H9 (cell line): ENCODE results near the gene OAS3. TPM values are rescaled to one million over a fixed set of nuclear protein-coding genes. Genes with fewer than 3 reads are reported as not detected.

Experiments
- DNase-seq: peaks from one replicate; pipeline ENCODE4 v3.0.0-alpha.2; 2017
- H2AFZ ChIP-seq: one replicate; pipeline ENCODE4 v1.6.1; 2013; ENCODE audit warnings: mild to moderate bottlenecking, low read length, control low read depth, moderate library complexity
- H2AK5ac ChIP-seq: 2 replicates; pipeline ENCODE4 v1.6.1; 2013; ENCODE audit warnings: low read length, control low read depth, mixed read lengths; ENCODE audit not compliant: insufficient read length
- H2BK120ac ChIP-seq: one replicate; pipeline ENCODE4 v1.6.1; 2013; ENCODE audit warnings: low read depth, mild to moderate bottlenecking, low read length, control low read depth, inconsistent platforms; ENCODE audit not compliant: poor library complexity, severe bottlenecking
- H2BK12ac ChIP-seq: 2 replicates; pipeline ENCODE4 v1.6.1; 2013; ENCODE audit warnings: low read length, control low read depth, mixed read lengths, low read depth; ENCODE audit not compliant: insufficient read length
- H2BK15ac ChIP-seq: 2 replicates; pipeline ENCODE4 v1.6.1; 2013; ENCODE audit warnings: low read depth, low read length, control low read depth
- H2BK20ac ChIP-seq: one replicate; pipeline ENCODE4 v1.6.1; 2013; ENCODE audit warnings: low read depth, mild to moderate bottlenecking, low read length, control low read depth, inconsistent platforms; ENCODE audit not compliant: poor library complexity, severe bottlenecking
- H2BK5ac ChIP-seq: 2 replicates; pipeline ENCODE4 v1.6.1; 2013; ENCODE audit warnings: low read length, control low read depth, mixed read lengths; ENCODE audit not compliant: insufficient read length
- H3K14ac ChIP-seq: 2 replicates; pipeline ENCODE4 v1.6.1; 2013; ENCODE audit warnings: low read length, control low read depth; ENCODE audit not compliant: insufficient read depth
- H3K18ac ChIP-seq: 2 replicates; pipeline ENCODE4 v1.6.1; 2013; ENCODE audit warnings: low read depth, mild to moderate bottlenecking, mixed read lengths, low read length, control low read depth; ENCODE audit not compliant: insufficient read length
- H3K23ac ChIP-seq: 2 replicates; pipeline ENCODE4 v1.6.1; 2013; ENCODE audit warnings: low read length, control low read depth, mixed read lengths, low read depth; ENCODE audit not compliant: insufficient read length
- H3K23me2 ChIP-seq: 2 replicates; pipeline ENCODE4 v1.6.1; 2013; ENCODE audit warnings: low read depth, mild to moderate bottlenecking, mixed read lengths, low read length, control low read depth; ENCODE audit not compliant: insufficient read length, poor library complexity, severe bottlenecking
- H3K27ac ChIP-seq: 2 replicates; pipeline ENCODE4 v1.5.1; 2013; ENCODE audit warnings: low read length, control low read depth, mixed read lengths, low read depth; ENCODE audit not compliant: insufficient read length
- H3K27me3 ChIP-seq: 2 replicates; pipeline ENCODE4 v1.6.1; 2013; ENCODE audit warnings: low read length, control low read depth, inconsistent platforms; ENCODE audit not compliant: insufficient read depth
- H3K4ac ChIP-seq: 2 replicates; pipeline ENCODE4 v1.6.1; 2013; ENCODE audit warnings: low read depth, mild to moderate bottlenecking, control low read depth, inconsistent platforms, low read length, moderate library complexity
- H3K4me1 ChIP-seq: 2 replicates; pipeline ENCODE4 v1.6.1; 2013; ENCODE audit warnings: low read length, control low read depth, inconsistent platforms; ENCODE audit not compliant: insufficient read depth
- H3K4me2 ChIP-seq: 2 replicates; pipeline ENCODE4 v1.6.1; 2013; ENCODE audit warnings: low read length, control low read depth, mixed read lengths; ENCODE audit not compliant: insufficient read length, insufficient read depth
- H3K56ac ChIP-seq: 2 replicates; pipeline ENCODE4 v1.6.1; 2013; ENCODE audit warnings: low read depth, mild to moderate bottlenecking, mixed read lengths, low read length, control low read depth; ENCODE audit not compliant: insufficient read length
- H3K79me1 ChIP-seq: 2 replicates; pipeline ENCODE4 v1.6.1; 2013; ENCODE audit warnings: low read depth, mild to moderate bottlenecking, moderate library complexity, low read length, control low read depth, inconsistent platforms; ENCODE audit not compliant: insufficient read depth, poor library complexity, severe bottlenecking
- H3K79me2 ChIP-seq: 2 replicates; pipeline ENCODE4 v1.6.1; 2013; ENCODE audit warnings: low read length, control low read depth, inconsistent platforms; ENCODE audit not compliant: insufficient read depth
- H3K9ac ChIP-seq: 2 replicates; pipeline ENCODE4 v1.6.1; 2013; ENCODE audit warnings: low read length, control low read depth, mixed read lengths; ENCODE audit not compliant: insufficient read length; ENCODE audit errors: extremely low read depth
- H3K9me3 ChIP-seq: one replicate; pipeline ENCODE4 v1.6.1; 2013; ENCODE audit warnings: low read depth, low read length, inconsistent platforms; ENCODE audit not compliant: control insufficient read depth
- H3T11ph ChIP-seq: one replicate; pipeline ENCODE4 v1.6.1; 2013; ENCODE audit warnings: mild to moderate bottlenecking, low read length, control low read depth, inconsistent platforms
- H4K20me1 ChIP-seq: one replicate; pipeline ENCODE4 v1.6.1; 2013; ENCODE audit not compliant: control insufficient read depth, insufficient read length, insufficient read depth
- H4K5ac ChIP-seq: 2 replicates; pipeline ENCODE4 v1.6.1; 2013; ENCODE audit warnings: low read depth, mild to moderate bottlenecking, mixed read lengths, low read length, control low read depth; ENCODE audit not compliant: insufficient read length
- H4K8ac ChIP-seq: replicated peaks from 2 replicates; pipeline ENCODE4 v1.6.1; 2013; ENCODE audit warnings: low read length, control low read depth, mixed read lengths, low read depth; ENCODE audit not compliant: insufficient read length
- H4K91ac ChIP-seq: 2 replicates; pipeline ENCODE4 v1.6.1; 2013; ENCODE audit warnings: low read depth, mild to moderate bottlenecking, moderate library complexity, mixed read lengths, low read length, control low read depth; ENCODE audit not compliant: insufficient read length
- H3K27ac Mint-ChIP-seq, 3 experiments: 2 replicates in 2 of 3; 3 replicates in 1 of 3; pipeline ENCODE4 v1.8.0; 2020 to 2021; ENCODE audit warnings: mixed read lengths in 3 of 3, mild to moderate bottlenecking in 1 of 3, moderate library complexity in 1 of 3
- H3K27me3 Mint-ChIP-seq: 2 replicates; pipeline ENCODE4 v1.8.0; 2021; ENCODE audit warnings: low read depth, mild to moderate bottlenecking, moderate library complexity, mixed read lengths
- H3K36me3 Mint-ChIP-seq, 3 experiments: 2 replicates in 2 of 3; 3 replicates in 1 of 3; pipeline ENCODE4 v1.8.0; 2020 to 2021; ENCODE audit warnings: low read depth in 3 of 3, mixed read lengths in 3 of 3; ENCODE audit not compliant: insufficient read depth in 1 of 3
- H3K4me1 Mint-ChIP-seq, 2 experiments: 2 replicates each; pipeline ENCODE4 v1.8.0; 2020; ENCODE audit warnings: mixed read lengths in 2 of 2
- H3K4me3 Mint-ChIP-seq, 2 experiments: 2 replicates in 1 of 2; 3 replicates in 1 of 2; pipeline ENCODE4 v1.8.0; 2020 to 2021; ENCODE audit warnings: mild to moderate bottlenecking in 2 of 2, mixed read lengths in 2 of 2, moderate library complexity in 1 of 2
- H3K9me3 Mint-ChIP-seq, 2 experiments: 2 replicates in 1 of 2; 3 replicates in 1 of 2; pipeline ENCODE4 v1.8.0; 2020; ENCODE audit warnings: mild to moderate bottlenecking in 2 of 2, mixed read lengths in 2 of 2, moderate library complexity in 1 of 2
- WGBS: extraction: QIAGEN DNeasy Blood & Tissue Kit; methylation state at CpG from one replicate; pipeline ENCODE4 v1.1.7; 2013; ENCODE audit warnings: missing lambda C conversion rate, low lambda C conversion rate, mixed read lengths; ENCODE audit not compliant: insufficient read length; ENCODE audit errors: extremely low coverage; 5-methylcytosine and 5-hydroxymethylcytosine counted together
- total RNA-seq: library from RNA; stranded (reverse); gene quantifications from 2 replicates; pipeline ENCODE4 v1.2.1, GENCODE V29; 2021
- TF ChIP-seq, protein P1 (sequence below): fragments of 200-600 bp; sonication (generic); conservative IDR thresholded peaks from 3 replicates; pipeline ENCODE4 v1.8.0; 2021; ENCODE audit warnings: antibody characterized with exemption, mild to moderate bottlenecking

OAS3 gene
- total RNA-seq, 1 experiment from 2014 or later: 0.81 TPM

DNA sequence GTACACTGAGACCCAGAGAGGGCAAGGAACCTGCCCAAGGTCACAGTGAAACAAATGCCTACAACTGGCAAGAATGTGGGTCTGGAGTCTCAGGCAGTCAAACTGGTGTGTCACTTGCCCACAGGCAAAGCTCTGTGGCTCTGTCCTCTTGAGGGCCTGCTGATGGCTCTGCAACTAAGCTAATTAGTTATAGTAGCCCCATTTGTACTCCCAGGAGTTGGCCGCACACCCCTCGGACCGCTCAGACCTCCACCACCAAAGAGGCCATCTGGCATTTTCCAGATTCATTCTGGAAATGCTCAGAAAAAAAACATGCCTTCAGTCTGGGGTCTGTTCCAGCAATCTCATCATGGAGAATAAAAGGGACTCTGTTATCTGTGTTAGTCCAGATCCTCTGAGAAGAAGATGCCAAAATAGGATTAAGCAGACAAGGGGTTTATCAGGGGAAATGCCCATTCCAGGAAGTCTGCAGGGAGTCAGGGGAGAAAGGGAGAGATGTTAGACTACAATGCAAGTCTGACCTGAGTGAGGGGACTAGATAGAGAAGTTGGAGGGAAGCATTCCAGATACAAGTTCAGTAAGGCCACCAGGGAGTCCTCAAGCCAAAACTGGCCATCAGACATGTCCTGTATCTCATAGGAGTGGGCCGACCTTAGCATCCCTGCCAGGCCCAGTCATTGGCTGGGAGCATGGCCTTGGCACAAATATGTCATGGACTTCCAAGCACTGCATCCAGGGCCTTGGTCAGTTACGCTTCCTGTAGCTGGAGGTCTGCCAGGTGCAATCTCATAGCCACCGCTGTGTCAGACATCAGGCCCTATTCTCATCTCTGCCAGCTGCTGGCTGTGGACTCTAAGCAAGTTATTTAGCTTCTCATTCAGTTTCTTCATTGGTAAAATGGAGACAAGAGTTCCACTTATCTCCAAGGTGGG lies 46.9 kb upstream of the OAS3 start:
- H2BK20ac ChIP-seq: no peak overlapping the region
- peaks cover 9% of the 10 kb centered on the region for H3K27me3 Mint-ChIP-seq
- no peaks in the 10 kb centered on the region for H3K4me1 ChIP-seq
- no peak overlapping the region for H2AFZ ChIP-seq
- no peak overlapping the region for H4K8ac ChIP-seq
- H3K23ac ChIP-seq: no peak overlapping the region
- H4K20me1 ChIP-seq: no peaks in the 10 kb centered on the region
- H3K9me3 Mint-ChIP-seq: peaks cover under 1 to 4% of the 10 kb centered on the region in 2 experiments; a peak in 3 of 5 replicates
- TF ChIP-seq, protein P1, sequence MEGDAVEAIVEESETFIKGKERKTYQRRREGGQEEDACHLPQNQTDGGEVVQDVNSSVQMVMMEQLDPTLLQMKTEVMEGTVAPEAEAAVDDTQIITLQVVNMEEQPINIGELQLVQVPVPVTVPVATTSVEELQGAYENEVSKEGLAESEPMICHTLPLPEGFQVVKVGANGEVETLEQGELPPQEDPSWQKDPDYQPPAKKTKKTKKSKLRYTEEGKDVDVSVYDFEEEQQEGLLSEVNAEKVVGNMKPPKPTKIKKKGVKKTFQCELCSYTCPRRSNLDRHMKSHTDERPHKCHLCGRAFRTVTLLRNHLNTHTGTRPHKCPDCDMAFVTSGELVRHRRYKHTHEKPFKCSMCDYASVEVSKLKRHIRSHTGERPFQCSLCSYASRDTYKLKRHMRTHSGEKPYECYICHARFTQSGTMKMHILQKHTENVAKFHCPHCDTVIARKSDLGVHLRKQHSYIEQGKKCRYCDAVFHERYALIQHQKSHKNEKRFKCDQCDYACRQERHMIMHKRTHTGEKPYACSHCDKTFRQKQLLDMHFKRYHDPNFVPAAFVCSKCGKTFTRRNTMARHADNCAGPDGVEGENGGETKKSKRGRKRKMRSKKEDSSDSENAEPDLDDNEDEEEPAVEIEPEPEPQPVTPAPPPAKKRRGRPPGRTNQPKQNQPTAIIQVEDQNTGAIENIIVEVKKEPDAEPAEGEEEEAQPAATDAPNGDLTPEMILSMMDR: no peak
- H3K4me2 ChIP-seq: no peak overlapping the region
- no peak overlapping the region for H2BK15ac ChIP-seq
- DNase-seq: no peak
- no peak overlapping the region for H4K91ac ChIP-seq
- H3K14ac ChIP-seq: no peak overlapping the region
- peak overlapping the region in 1 of 3 experiments; percentile 5; a peak in 1 of 7 replicates for H3K27ac Mint-ChIP-seq
- no peaks in the 10 kb centered on the region for H3K36me3 Mint-ChIP-seq
- H3K79me2 ChIP-seq: no peaks in the 10 kb centered on the region
- H2BK120ac ChIP-seq: no peak overlapping the region
- no peak overlapping the region for H3K4me3 Mint-ChIP-seq
- no CpG with 5 or more reads among the region's 6 CpGs for WGBS
- no peak overlapping the region for H3K4ac ChIP-seq
- no peak overlapping the region for H2BK5ac ChIP-seq
- H3T11ph ChIP-seq: no peak overlapping the region
- no peak overlapping the region for H3K56ac ChIP-seq
- no peak overlapping the region for H4K5ac ChIP-seq
- no peak overlapping the region for H2AK5ac ChIP-seq
- no peaks in the 10 kb centered on the region for H3K27me3 ChIP-seq
- H3K23me2 ChIP-seq: no peaks in the 10 kb centered on the region
- no peak overlapping the region for H2BK12ac ChIP-seq
- no peak overlapping the region for H3K27ac ChIP-seq
- no peak overlapping the region for H3K18ac ChIP-seq
- H3K79me1 ChIP-seq: no peaks in the 10 kb centered on the region
- no peak overlapping the region for H3K9ac ChIP-seq
- no peaks in the 10 kb centered on the region; a peak in 1 of 4 replicates for H3K4me1 Mint-ChIP-seq
- peaks cover under 1% of the 10 kb centered on the region for H3K9me3 ChIP-seq
